HG02870 (cell line): ENCODE results near the gene KIF3C.
"Not testable (repeated sequence)": the region's sequence is repeated elsewhere in the genome, so short reads cannot be mapped to it uniquely, and the experiment has no call there.

Source experiments
- ATAC-seq: cut with Tn5 transposase; IDR thresholded peaks from one replicate; pipeline ENCODE4 v1.9.1; 2021; ENCODE audit warnings: mild to moderate bottlenecking, moderate library complexity; ENCODE audit not compliant: unreplicated experiment

KIF3C gene

DNA sequence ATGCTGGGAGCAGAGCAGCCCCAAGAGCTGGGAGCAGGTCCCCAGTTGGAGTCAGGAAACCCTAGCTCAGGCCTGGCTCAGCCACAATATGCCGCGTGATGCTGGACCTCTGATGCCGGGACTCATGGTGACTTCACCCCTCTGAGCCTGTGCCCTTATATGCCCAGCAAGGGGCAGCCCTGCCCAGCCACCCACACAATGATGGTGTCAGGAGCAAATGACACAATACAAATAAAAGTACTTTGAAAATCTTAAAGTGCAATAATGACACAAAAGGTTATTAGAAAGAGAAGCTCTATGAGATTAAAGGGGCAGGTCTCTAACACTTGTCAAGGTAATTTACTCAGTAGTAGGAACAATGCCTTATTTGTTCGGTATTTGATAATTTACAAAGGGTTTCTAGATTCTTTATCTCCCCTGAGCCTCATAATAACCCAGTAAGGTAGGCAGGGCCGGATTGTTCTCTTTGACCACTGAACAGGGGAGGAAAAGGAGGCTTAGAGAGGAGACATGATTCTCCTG, 18.3 kb upstream of the KIF3C start:
- no peak for ATAC-seq

DNA sequence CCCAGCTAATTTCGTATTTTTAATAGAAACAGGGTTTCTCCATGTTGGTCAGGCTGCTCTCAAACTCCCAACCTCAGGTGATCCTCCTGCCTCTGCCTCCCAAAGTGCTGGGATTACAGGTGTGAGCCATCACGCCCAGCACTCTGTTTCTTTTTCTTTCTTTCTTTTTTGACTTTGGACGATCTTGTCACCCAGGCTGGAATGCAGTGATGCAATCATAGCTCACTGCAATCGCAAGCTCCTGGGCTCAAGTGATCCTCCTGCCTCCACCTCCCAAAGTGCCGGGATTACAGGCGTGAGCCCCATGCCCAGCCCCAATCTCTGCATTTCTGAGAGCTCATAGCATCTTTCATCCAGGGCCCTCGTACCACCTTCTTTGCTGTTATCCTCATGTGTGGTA, 17.1 kb upstream of the KIF3C start:
- not testable (repeated sequence) for ATAC-seq

DNA sequence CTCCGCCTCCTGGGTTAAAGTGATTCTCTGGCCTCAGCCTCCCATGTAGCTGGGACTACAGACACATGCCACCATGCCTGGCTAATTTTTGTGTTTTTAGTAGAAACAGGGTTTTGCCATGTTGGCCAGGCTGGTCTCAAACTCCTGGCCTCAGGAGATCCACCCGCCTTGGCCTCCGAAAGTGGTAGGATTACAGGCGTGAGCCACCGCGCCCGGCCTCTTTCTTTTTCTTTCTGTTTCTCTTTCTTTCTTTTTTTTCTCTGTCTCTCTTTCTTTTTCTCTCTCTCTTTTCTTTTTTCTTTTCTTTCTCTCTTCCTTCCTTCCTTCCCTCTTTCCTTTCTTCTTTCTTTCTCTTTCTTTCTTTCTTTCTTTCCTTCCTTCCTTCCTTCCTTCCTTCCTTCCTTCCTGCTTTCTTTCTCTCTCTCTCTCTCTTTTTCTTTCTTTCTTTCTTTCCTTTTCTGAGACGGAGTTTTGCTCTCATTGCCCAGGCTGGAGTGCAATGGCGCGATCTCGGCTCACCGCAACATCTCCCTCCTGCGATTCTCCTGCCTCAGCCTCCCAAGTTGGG, 16.6 kb upstream of the KIF3C start:
- ATAC-seq = not testable (repeated sequence)

DNA sequence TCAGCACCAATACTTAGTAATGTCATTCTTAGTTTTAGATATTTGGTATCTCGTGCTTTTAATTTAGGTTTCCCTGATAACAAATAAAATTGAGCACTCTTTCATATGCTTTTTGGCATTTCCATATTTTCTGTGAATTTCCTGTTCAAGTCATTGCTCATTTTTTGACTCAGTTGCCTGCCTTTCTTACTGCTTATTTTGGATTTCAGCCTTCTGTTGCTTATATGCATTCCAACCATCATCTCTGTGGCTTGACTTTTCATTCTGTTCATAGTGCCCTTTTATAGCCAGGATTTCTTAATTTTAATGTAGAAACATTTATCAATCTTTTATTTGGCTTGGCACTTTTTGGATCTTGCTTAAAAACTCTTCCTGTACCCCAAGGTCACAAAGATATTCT, 14.5 kb upstream of the KIF3C start:
- ATAC-seq = no peak

DNA sequence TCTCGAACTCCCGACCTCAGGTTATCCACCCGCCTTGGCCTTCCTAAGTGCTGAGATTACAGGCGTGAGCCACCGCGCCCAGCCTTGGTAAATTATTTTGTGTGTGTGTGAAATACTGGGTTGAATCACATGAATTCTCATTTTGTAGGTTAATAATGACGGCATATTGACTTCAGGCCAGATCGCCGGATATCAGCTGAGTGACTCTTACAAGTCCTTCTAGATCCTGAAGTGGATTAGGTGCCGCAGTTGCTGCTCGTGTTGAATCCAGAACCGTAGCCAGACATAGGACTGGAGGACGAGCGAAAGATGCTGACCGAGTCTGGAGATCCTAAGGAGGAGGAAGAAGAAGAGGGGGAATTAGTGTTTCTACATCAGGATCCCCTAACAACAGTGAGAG, 12.2 kb upstream of the KIF3C start:
- no peak for ATAC-seq

DNA sequence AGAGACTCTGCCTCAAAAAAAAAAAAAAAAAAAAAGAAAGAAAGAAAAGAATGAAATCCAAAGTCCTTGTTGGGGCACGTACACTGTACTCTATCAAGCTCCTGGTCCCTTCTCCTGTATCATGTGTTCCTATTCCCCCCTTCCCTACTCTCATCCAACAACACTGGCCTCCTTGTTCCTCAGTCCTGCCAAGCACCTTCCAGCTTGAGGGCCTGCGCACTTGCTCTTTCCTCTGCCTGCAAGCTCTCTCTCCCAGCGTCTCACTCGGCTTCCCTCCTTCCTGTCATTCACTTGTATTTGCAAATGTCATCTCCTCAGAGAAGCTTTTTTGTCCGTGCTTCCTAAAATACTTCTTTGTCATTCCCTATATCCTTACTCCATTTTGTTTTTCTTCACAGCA, 10.8 kb upstream of the KIF3C start:
- ATAC-seq = no peak

DNA sequence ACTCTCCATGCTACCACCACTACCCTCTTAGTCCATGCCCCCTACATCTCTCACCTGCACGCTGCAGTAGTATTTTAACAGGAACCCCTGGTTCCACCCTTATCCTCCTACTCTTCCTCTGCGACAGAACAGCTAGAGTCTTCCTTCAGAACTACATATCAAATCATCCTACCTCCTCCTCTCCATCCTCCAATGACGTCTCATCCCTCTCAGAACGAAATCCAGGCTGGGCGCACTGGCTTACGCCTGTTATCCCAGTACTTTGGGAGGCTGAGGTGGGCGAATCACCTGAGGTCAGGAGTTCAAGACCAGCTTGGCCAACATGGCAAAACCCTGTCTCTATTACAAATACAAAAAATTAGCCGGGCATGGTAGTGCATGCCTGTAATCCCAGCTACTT, 10.3 kb upstream of the KIF3C start:
- no peak for ATAC-seq

DNA sequence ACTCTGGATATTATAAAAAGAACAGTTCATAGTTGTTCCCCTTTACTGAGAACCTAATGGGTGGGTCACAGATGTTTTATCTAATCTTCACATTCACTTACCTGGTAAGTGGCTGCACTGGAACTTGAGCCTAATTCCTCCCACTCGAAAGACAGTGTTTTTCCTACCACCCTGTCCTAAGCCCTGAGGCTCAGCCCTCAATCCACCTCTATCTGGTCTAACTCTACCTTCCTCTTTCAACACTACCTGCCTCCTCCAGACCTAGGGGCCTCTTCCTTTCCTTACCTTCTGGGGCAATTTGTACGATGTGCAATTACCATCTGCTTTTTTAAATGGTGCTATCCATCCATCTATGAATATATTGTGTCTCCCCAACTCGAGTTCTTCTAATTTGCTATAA, 9.7 kb upstream of the KIF3C start:
- no peak for ATAC-seq

DNA sequence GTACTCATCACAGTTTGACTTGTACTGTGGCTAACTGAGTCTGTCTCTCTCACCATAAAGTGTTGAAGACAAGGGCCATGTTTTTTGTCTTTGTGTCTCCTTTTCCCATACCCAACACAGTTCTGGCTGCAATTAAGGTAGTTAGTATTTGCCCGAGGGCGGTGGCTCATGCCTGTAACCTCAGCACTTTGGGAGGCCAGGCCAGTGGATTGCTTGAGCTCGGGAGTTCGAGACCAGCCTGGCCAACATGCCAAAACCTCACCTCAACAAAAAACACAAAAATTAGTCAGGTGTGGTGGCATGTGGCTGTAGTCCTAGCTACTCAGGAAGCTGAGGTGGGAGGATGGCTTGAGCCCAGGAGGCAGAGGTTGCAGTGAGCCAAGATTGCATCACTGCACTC, 6.9 kb upstream of the KIF3C start:
- no peak for ATAC-seq

DNA sequence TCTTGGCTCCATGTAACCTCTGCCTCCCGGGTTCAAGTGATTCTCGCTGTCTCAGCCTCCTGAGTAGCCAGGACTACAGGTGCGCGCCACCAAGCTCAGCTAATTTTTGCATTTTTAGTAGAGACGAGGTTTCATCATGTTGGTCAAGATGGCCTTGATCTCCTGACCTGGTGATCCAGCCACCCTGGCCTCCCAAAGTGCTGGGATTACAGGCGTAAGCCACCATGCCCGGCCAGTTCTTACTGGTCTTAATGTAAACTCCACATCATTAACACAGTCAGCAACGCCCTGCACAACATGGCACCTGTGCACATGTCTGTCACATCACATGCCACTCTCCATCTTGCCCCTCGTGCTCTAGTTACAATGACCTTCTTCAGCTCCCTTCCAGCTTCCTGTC, 5.8 kb upstream of the KIF3C start:
- ATAC-seq = no peak

DNA sequence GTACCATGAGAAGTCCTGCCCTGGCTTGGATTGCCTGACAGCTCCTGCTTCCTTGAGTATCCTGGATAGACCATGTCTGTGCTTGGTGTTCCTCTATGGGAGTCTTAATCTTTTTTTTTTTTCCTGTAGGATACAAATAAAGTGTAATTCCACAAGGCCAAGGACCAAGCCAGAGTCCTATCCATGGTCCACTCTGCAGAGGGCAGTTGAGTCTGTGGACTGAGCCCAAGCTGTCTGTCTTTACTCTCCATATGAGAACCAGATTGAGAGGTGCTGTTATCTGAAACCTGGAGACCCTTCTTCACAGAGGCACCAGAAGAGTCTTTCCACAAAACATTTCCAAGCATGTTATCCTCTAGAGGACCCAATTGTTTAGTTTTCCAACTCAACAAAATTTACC, 1.4 kb upstream of the KIF3C start:
- ATAC-seq = no peak

DNA sequence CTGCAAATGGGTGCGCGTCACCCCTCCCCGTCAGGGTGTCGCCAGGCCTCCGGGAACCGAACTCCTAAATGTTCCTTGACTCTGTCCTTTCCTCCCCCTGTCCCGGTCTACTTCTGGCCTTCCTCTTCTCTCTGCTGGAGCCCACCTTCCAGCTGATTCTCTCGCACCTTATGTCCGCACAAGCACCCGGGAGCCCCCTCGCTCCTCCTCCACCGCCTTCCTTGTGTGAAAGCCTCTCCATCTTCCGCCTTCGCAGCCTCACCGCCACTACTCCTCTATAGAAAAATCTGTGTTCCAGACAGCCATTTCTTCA, 627 bp upstream of the KIF3C start:
- ATAC-seq = no peak

DNA sequence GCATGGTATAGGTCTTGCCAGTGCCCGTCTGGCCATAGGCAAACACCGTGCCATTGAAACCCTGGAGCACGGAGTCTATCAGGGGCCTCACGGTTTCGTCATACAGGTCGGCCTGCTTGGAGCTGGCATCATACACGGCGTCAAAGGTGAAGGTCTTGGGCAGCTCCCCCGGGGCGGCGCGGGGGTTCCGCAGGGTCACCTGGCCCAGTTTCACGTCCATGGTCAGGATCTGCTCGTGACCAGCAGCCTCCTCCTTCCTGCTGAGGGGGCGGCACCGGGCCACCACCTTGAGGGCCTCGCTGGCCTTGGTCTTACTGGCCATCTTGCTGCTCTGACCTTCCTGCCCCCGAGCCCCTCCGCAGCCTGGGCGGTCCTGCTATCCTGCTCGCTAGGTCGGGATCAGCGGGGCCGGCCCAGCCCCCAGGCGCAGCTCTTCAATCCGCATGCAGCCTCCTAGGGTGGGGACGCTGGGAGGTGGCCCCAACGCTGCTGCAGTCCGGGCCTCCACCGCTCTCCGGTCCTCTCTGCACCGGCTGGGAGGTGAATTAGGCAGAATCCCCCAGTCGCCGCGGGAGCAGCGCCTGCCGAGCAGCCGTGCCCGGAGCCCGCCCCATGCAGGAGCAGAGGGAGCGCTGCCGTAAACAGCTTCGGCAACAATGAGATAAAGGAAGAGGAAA, 563 bp downstream of the KIF3C start:
- peak; percentile 2 for ATAC-seq

DNA sequence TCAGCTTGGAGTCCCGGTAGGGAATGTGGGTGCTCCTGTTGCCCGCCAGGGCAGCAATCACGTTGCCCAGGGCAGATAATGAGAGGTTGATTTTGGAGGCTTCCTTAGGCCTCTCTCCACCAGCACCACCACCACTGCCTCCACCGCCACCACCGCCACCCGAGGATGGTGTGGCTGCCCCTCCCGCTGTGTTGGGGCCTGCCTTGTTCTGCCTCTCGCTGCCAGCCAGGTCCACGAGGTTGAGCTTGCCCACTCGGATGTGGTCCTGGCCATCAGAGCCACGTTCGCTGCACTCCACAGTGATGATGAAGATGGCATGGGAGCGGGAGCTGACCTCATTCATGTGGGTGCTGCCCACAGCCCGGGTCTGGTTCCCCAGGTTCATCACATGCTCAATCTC, 1.3 kb downstream of the KIF3C start:
- ATAC-seq = no peak

DNA sequence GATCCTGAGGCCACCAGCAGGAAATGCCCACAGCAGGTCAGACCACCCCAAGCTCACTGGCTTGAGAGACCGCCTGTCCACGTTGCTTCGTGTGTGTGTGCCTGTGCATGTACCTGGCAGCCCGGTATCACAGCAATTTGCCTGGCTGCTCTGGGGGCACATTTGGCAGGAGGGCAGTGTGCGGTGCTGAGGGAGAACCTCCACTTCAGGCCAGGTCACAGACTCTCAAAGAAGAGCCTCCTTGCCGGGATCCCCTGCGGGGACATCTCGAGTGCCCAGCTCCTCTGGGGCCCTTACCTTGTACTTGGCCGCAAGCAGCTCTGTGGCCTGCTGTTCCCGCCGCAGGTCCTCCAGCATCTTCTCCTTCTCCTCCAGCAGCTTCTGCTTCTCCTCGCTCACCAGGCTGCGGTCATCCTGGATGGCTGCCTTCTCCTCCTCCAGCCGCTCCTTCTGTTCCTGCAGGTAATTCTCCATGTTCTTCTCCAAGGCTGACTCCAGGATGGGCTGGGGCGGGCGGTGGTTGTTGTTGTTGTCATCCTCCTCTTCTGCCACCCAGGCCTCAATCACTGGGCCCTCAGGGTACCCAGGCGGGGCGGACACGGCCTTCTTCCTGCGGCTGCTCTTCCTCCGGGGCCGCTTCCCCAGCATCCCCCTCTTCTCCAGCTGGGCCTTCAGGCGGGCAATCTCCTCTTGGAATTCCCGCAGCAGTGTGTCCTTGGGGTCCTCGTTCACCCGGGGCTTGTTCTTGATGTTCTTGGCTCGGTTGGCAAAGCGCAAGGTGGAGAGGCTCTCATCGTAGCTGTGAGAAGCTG, 2.0 kb downstream of the KIF3C start:
- no peak for ATAC-seq

DNA sequence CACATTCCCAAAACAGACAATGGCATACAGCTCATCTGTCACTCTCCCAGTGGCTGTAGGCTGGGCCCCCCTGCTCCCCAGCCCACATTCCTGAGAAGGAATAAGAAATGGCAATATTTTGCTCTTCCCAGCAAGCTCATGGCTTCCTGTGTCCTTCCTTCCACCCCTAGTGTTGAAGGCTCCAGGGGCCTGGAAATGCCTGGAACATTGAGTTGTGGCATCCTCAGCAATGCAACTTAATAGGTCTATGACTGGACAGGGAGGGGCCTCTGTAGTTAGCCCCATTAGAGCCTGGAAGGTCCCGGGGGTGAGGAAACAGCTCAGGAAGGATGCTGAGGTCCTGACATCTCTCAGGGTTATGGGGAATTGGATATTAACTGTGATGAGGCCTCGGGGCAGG, 3.3 kb downstream of the KIF3C start:
- no peak for ATAC-seq

DNA sequence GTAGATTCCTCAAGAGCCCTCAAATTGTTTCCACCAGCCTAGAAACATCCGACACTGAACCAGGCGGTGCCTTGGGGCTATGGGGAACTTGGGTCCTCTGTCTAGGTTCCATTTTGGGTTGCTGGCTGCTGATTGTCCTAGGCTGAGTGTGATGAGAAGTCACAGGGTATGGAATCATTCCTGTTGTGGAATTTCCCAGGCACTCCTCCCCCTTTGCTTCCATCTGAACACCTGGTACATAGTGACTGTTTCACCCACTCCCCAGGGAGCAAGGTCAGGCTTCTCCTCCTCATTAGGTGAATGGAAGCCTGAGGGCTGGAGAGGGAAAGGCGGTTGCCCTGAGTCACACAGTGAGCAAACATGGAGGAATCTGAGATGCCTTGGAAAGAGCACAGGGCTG, 4.5 kb downstream of the KIF3C start:
- no peak for ATAC-seq

DNA sequence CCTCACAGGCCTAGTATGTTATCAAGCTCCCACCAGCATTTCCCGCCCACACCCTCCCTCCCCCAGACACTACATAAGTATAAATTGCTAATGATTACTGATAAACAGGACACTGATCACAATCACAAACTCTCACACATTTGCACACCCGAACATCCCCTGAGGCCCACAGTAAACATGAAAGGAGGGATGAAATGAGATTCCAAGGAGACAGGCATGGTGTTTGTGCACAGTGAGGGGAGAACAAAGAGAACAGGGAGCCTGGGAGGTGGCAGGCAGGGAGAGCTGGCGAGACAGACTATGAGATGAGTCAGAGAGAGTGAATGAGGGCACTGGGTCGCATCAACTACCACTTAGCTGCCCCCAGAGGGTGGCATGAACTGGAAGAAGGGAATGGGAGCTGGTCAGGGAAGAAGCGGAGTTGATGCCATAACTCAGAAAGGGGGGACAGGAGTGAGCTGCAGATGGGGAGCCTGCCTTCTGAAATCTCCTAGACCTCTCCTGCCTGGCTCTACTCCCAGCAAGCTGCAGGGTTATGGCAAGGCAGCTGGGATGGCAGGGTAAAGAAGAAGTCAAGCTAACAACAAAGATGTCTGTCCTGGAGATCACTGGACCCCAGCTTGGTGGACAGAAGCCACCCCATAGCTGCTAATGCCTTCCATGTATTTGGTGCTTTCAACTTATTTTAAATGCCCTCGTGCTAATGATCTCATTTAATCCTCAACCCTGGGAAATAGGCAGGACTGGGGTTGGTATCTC, 5.1 kb downstream of the KIF3C start:
- no peak for ATAC-seq

DNA sequence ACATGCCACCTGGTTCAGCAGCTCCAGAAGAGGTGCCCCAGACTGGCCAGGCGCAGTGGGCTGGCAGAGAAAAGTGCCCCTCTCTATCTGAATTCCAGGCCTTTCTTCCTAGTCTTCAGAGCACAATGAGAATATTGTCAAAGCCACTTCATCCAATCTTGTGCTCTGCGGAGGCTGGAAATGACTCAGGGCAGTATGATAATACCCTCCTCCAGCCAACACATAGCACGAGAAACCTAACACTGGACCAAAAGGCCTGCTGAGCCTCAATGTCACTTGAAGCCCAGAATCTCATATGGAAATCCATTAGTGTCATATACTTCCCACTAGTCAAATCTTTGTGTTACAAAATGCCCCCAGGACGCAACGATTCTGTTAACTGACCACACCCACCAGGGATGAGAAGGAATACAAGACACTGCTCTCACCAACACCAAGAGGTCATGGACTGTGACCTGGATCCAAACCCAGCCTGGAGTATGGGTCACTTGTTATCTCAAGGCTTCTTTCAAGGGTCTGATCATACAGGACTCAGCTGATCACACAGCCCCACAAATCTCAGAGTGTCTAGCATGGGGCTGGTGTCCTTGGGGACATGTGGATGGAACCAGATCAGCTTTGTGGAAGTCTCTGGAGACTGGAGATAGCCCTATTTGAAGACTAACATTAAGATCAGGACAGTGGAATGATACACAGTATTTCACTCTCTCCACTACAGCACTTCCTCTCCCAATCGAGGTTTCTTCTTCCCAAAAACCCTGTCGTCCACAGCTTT, 10.1 kb downstream of the KIF3C start:
- no peak for ATAC-seq

DNA sequence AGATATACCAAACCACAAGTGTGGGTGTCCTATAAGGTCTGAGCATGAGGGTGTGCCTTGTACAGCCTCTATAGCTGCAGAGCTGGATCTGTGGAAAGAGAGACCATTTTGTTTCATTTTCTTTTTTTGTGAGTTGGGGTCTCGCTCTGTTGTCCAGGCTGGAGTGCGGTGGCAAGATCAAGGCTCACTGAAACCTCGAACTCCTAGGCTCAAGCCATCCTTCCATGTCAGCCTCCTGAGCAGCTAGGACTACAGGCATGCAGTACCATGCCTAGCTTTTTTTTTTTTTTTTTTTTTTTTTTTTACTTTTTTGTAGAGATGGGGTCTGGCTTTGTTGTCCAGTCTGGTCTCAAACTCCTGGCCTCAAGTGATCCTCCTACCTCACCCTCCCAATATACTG, 10.7 kb downstream of the KIF3C start:
- no peak for ATAC-seq
